NCI-H69 (cell line): ENCODE data around the gene NDFIP1.

Source experiments
- DNase-seq: peaks from one replicate; lab custom pipeline; 2025; lab: John Stamatoyannopoulos, UW

The NDFIP1 gene

DNA sequence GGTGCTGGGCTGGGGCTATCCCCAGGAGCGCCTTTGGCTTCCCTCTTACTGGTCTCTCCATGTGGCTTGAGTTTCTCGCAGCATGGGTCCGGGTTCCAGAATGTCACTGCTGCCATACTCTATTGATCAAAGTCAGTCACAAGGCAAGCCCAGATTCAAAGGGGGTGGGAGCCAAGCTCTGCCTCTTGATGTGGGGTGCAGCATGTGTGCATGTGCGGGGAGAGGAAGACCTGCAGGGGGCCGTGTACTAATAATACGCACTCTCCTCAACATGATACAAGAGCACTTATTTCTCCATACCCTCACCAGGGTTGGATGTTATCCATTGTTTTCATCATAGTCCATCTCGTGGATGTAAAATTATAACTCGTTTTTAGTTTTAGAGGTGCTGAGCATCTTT lies 81.2 kb downstream of the NDFIP1 start:
- no peak for DNase-seq

DNA sequence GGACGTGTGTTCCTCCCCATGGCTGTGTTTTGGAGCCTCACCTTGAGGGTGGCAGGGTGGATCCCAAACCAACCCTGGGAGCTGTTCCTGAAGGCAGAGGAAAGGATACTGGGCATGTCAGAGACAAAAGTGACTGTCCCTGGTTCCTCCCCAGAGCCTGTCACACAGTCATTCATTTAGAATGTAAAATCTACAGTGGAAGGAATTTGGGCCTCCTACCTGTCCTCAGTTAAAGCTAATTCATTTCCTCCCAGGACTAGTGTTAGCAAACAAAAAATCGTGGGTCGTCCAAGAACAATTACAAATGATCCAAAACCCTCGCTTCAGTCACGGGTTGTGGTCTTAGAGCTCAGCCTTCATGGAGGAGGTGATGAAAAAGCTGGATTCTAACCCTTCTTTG lies 83.2 kb downstream of the NDFIP1 start:
- no peak for DNase-seq

DNA sequence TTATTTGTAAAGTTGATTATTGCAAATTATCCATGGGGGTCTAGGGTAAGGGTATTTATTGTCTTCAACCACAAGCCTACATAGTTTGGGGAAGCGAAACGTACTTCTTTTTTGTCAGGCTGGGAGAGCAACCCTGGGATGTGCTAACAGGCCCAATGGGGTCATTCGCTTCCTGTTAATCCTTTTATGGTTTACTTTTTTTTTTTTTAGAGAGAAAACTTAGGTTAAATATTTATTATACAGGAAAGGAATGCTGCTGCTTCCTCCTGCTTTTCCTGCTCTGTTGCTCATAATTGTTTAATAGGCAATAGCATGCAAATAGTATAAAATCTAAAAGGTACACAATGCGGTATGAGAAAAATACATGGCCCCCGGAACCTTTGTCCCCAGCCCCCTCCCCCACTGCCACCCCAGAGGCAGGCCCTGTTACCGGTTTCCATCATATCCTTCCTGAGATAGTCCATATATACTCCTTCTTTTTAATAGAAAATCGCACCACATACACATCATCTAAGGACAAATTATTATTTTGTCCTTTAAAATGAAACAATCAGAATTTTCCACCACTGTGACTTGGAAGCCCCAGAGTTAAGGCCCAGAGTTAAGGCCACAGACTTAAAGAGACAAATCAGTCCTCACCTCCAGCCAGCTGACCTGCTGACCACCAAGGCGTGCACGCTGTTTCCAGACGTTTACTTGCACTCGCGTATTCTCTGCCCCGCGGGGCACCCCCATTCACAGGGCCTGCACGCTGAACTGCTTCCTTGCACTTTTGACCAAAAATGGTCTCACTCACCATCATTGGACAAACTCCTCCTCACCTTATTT lies 83.9 kb downstream of the NDFIP1 start:
- no peak for DNase-seq

DNA sequence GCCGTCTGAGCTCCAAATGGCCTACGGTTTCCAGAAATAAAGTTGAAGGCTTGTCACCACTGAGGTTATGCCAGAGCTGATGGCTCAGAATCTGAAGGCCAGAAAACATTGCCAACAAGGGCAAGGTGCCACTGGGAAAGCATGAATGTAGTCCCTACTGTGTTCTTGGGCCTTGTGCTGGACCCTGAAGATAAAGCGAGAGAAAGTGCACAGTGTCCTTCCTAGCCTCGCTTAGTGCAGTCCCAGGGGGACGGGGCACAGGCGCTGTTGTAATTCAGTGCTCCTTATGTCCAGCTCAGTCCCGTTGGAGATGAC lies 84.5 kb downstream of the NDFIP1 start:
- DNase-seq = no peak

DNA sequence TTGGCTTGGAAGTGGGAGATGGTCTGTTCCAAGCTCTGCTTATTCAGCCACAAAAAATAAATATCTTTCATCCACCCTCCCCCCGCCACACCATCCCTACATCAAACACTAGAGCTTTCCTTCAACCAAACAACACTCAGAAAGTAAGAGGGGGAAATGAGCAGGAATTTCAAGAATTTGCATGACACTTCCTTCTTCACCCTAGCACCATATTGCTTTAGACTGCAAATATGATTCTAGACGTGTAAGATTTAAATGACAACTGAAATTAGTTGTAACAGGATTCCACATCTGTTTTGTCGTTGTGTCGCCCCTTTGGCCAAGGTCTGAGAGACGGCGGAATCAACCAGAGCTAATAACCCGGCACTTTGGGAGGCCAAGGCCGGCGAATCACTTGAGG lies 88.5 kb downstream of the NDFIP1 start:
- DNase-seq = no peak

DNA sequence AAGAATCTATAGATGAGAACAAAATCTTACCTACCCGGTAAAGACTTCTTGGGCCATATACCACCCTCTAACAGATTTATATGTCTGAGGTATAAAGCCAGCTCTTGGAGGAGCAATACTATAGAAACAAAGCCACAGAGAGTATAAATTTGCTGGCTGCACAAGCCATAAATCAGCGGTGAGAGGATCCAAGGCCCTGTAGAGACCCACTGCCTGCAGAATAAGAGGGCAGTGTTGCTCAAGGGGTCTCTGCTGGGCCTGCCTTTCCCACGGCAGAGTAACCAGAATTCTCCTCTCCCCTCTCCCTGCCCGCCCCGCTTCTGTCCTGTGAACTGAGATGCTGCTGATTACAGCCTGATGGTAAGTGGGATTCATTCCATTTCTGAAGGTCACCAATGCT lies 89.2 kb downstream of the NDFIP1 start:
- no peak for DNase-seq

DNA sequence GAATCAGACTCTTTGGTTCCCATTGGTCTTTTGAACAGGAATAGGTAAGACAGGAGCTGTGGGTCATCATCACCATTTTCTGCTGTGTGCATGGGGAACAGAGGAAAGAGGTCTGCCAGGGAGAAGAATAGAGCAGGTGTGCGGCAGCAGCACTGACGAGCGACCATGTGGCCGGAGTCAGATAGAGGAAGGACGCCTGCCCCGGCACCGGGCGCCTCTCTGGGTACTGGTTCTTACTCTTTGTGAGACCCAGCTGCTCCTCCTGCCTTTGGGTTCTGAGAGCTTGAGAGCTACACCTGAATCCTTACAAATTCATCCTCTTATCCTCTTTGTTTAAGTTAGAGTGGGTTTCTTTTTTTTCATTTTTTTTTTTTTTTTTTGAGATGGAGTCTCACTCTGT lies 90.8 kb downstream of the NDFIP1 start:
- no peak for DNase-seq

DNA sequence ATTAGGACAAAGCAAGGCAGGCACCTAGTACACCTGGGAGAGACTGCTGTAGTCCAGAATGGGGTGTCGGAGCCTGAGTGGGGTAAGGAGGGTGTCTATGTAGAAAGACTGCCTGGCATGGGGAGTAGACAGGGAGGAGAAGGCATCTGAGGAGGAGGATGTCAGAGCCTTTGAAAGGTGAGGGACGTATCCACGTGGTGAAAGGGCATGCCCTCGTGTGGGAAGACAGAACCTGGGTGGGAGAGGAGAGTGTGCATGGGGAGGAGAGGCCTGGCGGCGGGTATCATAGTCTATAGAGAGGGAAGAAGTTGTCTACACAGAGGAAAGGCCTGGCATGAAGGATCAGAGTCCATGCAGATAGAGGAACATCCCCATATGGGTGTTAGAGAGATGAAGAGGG lies 91.8 kb downstream of the NDFIP1 start:
- DNase-seq = no peak

DNA sequence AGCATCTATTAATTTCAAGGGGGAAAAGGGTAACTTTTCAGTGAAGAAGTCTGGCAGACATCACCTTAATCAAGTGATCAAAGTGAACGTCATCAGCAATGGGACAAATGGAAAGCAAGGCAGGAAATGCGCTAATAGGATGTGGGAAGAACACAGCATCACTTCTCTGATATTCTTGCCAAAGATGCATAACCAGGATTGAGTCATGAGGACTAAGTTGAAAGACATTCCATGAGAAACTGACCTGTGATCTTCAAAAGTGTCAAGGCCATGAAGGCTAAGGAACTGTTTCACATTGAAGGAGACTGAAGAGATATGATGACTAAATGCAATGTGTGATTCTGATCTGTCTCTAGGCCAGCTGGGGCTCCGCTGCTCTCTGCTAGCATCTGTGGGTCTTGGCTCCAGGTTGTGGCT lies 92.9 kb downstream of the NDFIP1 start:
- no peak for DNase-seq

DNA sequence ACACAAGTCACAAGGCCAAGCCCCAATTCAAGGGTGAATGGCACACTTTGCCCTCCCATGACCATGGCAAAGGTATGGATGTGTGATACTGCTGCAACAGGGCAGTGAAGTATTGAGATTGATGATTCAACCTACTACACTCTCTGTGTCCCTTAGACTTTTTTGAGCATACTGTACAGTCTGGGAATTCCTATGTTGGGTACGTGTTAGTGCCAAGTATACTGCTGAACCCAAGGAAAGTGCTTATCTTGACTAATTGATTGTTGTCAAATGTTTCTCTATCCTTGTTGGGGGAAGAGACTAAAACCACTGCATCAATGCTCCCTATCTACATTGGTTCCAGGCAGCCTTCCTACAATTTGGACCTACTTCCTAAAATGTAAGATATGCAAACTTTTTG lies 93.7 kb downstream of the NDFIP1 start:
- no peak for DNase-seq
